GM12891 (cell line): Measurements from ENCODE around the gene AK1.

Source experiments
- DNase-seq: peaks from one replicate; pipeline ENCODE4 v3.0.0; 2011; ENCODE audit warnings: low spot score; ENCODE audit not compliant: insufficient read length
- FAIRE-seq: peaks from 2 replicates; lab custom pipeline; 2011; peaks lifted over from hg19 to GRCh38; lab: Jason Lieb, UNC
- PAX5 ChIP-seq: IDR thresholded peaks from 2 replicates; pipeline ENCODE4 v1.6.1; 2011; ENCODE audit warnings: low read length, moderate library complexity, mild to moderate bottlenecking; ENCODE audit not compliant: insufficient read depth, severe bottlenecking
- POLR2A ChIP-seq: IDR thresholded peaks from 2 replicates; pipeline ENCODE4 v1.6.1; 2011; ENCODE audit warnings: low read depth, low read length, control low read depth
- POLR2AphosphoS5 ChIP-seq: IDR thresholded peaks from 2 replicates; pipeline ENCODE4 v1.6.1; 2011; ENCODE audit warnings: low read depth, low read length, control low read depth
- POU2F2 ChIP-seq: IDR thresholded peaks from 2 replicates; pipeline ENCODE4 v1.6.1; 2011; ENCODE audit warnings: low read depth, mild to moderate bottlenecking, control low read depth, low read length, moderate library complexity
- SPI1 ChIP-seq: IDR thresholded peaks from 2 replicates; pipeline ENCODE4 v1.6.1; 2011; ENCODE audit warnings: low read depth, low read length, control low read depth
- TAF1 ChIP-seq: IDR thresholded peaks from 2 replicates; pipeline ENCODE4 v1.6.1; 2011; ENCODE audit warnings: low read depth, low read length, control low read depth

AK1 gene

GRCh38 chr9:127918183-127919107, 41.0 kb upstream of the AK1 start:
- TF ChIP-seq SPI1 (no peak), PAX5 (no peak), POU2F2 (no peak), POLR2AphosphoS5 (no peak), POLR2A (no peak), TAF1 (no peak)
- FAIRE-seq: no peak
- DNase-seq: no peak

DNA sequence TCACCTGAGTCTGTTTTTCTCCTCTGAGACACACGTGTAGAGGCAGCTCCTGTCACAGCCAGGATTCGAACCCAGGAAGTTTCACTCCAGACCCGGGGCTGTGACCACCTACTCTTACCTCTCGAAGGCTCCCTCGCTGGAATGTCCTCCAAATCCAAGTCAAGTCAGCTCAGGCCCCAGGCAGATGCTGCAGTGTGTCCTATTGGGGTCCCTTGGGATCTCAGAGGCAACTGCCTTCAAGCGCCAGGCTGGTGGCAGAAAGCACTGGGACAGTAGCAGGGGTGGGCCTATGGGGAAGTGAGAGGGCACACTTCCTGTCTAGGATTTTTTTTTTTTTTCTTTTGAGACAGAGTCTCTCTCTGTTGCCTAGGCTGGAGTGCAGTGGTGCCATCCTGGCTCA, 40.1 kb upstream of the AK1 start:
- DNase-seq (no peak), FAIRE-seq (no peak)
- TF ChIP-seq POLR2AphosphoS5: no peak
- no peak for TF ChIP-seq POLR2A
- TF ChIP-seq POU2F2: no peak
- TF ChIP-seq PAX5: no peak
- no peak for TF ChIP-seq TAF1
- peak; percentile 82 for TF ChIP-seq SPI1

- peak; percentile 47; the same call in 1 of the 2 replicates for TF ChIP-seq TAF1
- no peak for TF ChIP-seq POU2F2
- TF ChIP-seq POLR2AphosphoS5: peak; percentile 72
- peak; percentile 74 for TF ChIP-seq POLR2A
- DNase-seq (peak; percentile 96), FAIRE-seq (peak; percentile 95)
Measured at GRCh38 chr9:127916720-127917581, 39.5 kb upstream of the AK1 start, which contains the start of gene ST6GALNAC4. Gene ST6GALNAC4, minus strand, starts transcription at chr9:127917041. Its CDS starts 622 bp downstream, at chr9:127916419.

GRCh38 chr9:127915801-127916719, 38.6 kb upstream of the AK1 start:
- TF ChIP-seq TAF1 (peak; percentile 56; the same call in 1 of the 2 replicates), POLR2A (peak; percentile 73), SPI1 (no peak), POLR2AphosphoS5 (peak; percentile 59; the same call in 1 of the 2 replicates), PAX5 (peak; percentile 28)
- FAIRE-seq (peak; percentile 76), DNase-seq (peak; percentile 45)

DNA sequence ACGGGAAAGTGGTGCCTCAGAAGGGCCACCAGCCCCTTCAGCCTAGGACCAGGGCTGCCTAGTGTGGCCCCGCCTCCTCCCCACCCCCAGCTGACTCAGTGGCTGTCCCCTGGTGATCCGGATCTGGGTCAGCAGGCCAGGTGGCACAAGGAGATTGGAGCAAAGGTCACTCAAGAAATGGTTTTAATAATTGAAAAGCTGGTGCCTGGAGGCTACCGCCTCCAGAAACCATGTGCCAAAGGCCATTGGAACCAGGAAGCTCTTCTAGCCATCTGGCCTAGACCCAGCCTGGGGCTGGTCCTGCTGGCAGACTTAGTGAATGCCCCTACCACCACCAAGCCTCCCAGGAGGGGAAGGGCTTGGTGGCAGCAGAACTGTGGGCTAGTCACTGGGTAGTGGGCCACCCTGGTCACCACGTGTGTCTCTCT, 37.9 kb upstream of the AK1 start:
- TF ChIP-seq POLR2AphosphoS5 (no peak), POLR2A (no peak), SPI1 (no peak), POU2F2 (no peak), TAF1 (no peak), PAX5 (no peak)
- DNase-seq (no peak), FAIRE-seq (no peak)

DNA sequence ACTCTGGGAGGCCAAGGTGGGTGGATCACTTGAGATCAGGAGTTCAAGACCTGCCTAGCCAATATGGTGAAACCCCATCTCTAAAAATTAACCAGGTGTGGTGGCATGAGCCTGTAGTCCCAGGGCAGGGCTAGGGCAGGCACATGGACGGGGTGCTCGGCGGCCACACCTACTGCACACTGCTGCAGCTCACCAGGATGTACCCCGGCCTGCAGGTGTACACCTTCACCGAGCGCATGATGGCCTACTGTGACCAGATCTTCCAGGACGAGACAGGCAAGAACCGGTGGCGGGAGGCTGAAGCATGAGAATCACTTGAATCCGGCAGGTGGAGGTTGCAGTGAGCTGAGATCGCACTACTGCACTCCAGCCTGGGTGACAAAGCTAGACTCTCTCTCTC, 36.2 kb upstream of the AK1 start:
- DNase-seq (no peak), FAIRE-seq (no peak)
- no peak for TF ChIP-seq PAX5

- TF ChIP-seq SPI1: no peak
- FAIRE-seq (no peak), DNase-seq (no peak)
Measured at GRCh38 chr9:127912882-127913281, 35.4 kb upstream of the AK1 start.

GRCh38 chr9:127912296-127912695, 34.8 kb upstream of the AK1 start:
- FAIRE-seq: no peak
- TF ChIP-seq POLR2AphosphoS5 (no peak), PAX5 (no peak), POU2F2 (no peak), POLR2A (no peak), TAF1 (no peak), SPI1 (no peak)
- DNase-seq: no peak

DNA sequence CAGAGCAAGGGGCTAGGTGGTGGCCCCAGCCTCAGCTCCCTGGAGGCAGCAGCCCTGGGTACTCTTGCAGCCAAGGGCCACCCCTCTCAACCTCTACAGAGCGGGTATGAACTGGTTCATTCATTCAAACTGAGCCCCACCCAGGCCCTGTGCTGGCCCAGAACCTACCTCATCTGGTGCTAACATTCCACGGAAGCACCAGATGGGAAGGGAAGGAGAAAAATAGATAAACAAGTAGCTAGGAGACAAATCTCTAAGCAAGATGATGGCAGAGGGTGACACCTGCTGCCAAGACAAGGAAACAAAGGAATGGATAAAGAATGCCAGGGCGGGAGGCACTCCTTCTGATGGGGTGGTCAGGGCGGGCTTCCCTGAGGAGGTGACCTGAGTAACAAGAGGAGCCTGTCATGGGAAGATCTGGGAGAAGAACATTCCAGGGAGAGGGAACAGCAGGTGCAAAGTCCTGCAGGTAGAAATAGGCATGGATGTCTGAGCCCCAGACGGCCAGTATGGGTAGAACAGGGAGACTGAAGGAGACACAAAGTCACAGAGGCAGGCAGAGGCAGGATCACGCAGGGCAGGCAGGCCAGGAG, 33.2 kb upstream of the AK1 start:
- FAIRE-seq (no peak), DNase-seq (no peak)
- TF ChIP-seq POLR2AphosphoS5 (no peak), TAF1 (no peak)
